ENCODE measurements around the gene GPR39. TPM values are rescaled to one million over a fixed set of nuclear protein-coding genes. Genes with fewer than 3 reads are reported as not detected.

The GPR39 gene
- total RNA-seq, 1 experiment from 2014 or later: 34.8 TPM

DNA sequence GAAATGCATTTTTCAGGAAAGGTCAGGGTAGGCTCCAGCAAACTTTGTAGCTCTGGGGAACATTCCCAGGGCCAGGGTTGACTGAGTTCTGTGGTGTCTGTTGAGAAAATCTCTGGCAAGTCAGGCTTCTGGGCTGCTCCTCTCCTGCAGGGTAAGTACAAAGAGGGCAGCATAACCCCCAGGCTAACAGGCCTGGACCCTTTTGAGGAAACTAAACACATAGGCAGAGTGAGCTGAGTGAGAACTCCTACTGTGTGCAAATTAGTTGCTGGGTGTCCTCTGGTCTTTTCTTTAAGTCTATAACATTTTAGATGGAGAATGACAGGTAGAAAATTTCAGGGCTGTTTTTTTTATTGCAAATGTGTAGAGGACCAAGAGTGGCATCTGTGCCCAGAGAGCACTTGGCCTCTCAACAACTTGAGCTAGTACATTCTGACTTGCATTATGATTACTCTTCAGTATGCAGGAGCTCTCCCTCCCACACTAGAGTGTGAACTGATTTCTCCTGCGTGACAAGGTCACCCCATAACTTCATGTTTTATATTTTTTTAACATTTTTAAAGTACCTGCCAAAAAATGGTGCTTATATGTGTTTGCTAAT lies 49.9 kb downstream of the GPR39 start:
- H3K79me2 ChIP-seq (ENCODE audit: low read length): peaks cover 44% of the 10 kb centered on the region
- BruUV-seq (replicated peaks): no TSS peak
- no peak for TF ChIP-seq EZH2 (IDR thresholded peaks at IDR 0.05; ENCODE audit: low read length, unreplicated experiment)
- TF ChIP-seq, protein P1, sequence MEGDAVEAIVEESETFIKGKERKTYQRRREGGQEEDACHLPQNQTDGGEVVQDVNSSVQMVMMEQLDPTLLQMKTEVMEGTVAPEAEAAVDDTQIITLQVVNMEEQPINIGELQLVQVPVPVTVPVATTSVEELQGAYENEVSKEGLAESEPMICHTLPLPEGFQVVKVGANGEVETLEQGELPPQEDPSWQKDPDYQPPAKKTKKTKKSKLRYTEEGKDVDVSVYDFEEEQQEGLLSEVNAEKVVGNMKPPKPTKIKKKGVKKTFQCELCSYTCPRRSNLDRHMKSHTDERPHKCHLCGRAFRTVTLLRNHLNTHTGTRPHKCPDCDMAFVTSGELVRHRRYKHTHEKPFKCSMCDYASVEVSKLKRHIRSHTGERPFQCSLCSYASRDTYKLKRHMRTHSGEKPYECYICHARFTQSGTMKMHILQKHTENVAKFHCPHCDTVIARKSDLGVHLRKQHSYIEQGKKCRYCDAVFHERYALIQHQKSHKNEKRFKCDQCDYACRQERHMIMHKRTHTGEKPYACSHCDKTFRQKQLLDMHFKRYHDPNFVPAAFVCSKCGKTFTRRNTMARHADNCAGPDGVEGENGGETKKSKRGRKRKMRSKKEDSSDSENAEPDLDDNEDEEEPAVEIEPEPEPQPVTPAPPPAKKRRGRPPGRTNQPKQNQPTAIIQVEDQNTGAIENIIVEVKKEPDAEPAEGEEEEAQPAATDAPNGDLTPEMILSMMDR (conservative IDR thresholded peaks at IDR 0.05; ENCODE audit: low read depth, low read length): no peak
- no peak overlapping the region for H2AFZ ChIP-seq (ENCODE audit: low read length)
- no peaks in the 10 kb centered on the region for H3F3A ChIP-seq (ENCODE audit: low read length, unreplicated experiment)
- H3K27ac ChIP-seq (ENCODE audit: low read length): no peak overlapping the region
- H3K9ac ChIP-seq (ENCODE audit: low read length): no peak overlapping the region
- no peak overlapping the region for H3K4me3 ChIP-seq (ENCODE audit: low read length)
- no peaks in the 10 kb centered on the region for H3K4me1 ChIP-seq (ENCODE audit: insufficient read depth, low read length)
- H3K9me2 ChIP-seq (replicated peaks; ENCODE audit: low read length): no peaks in the 10 kb centered on the region
- H3K36me3 ChIP-seq (ENCODE audit: low read depth, low read length): peaks cover 62% of the 10 kb centered on the region
- peaks cover 29% of the 10 kb centered on the region for H3K9me3 ChIP-seq (ENCODE audit: low read length)
- DNase-seq (no peak), ATAC-seq (no peak)
- ChIA-PET CTCF (no interaction called here), POLR2A (ENCODE audit: unreplicated experiment) (no interaction called here)
- H3K4me2 ChIP-seq (ENCODE audit: low read length): no peak overlapping the region
- no peaks in the 10 kb centered on the region for H3K27me3 ChIP-seq (ENCODE audit: low read length)
- no peaks in the 10 kb centered on the region for H4K20me1 ChIP-seq (ENCODE audit: low read length)
- intact Hi-C loops (cut with micrococcal nuclease): no loop called here

DNA sequence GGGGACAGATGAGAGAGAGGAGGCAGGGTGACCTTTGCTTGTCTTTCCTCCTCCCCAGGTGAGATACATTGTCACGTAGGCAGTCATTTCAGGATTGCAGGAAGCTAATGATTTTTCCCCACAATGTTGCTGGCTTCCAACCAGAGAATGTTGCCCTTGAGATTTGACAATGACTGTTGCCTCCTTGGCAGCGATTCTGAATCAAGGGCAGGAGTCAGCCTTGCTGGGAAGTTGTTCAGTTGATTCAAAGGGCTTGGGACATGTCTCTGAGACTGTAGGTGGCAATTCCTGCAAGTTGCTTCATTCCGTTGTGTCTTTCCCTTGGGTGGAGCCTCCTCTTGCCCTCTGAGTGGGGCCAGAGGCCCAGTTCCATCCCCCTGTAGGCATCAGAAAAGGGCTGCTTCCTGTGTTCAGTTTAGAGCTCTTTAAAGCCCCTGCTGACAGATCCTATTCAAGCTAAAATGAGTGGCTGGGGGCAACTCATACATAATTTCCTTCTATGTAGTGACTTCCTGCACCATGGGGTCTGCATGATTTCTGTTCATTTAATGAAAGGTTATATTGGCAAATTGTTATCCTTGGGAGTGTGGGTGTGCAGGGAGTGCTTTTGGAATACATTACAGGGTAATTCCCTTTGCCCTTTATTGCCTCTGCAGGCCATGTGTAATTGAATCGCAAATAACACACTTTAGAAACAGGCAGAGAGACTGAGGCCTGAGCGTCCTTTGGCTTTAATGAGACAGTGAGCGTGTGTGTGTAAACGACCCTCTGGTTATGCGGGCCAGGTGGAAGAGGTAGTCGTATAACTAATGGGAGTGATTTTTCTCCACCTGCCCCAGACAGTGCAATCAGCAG lies 52.4 kb downstream of the GPR39 start:
- intact Hi-C loops (cut with micrococcal nuclease): no loop called here
- H4K20me1 ChIP-seq (ENCODE audit: low read length): no peaks in the 10 kb centered on the region
- no peaks in the 10 kb centered on the region for H3K27me3 ChIP-seq (ENCODE audit: low read length)
- peaks cover 29% of the 10 kb centered on the region for H3K9me3 ChIP-seq (ENCODE audit: low read length)
- TF ChIP-seq EZH2phosphoT487 (IDR thresholded peaks at IDR 0.05; ENCODE audit: borderline replicate concordance, low read length): no peak
- no peak for TF ChIP-seq EZH2 (IDR thresholded peaks at IDR 0.05; ENCODE audit: low read length, unreplicated experiment)
- TF ChIP-seq, protein P1 (conservative IDR thresholded peaks at IDR 0.05; ENCODE audit: low read depth, low read length): no peak
- ATAC-seq: no peak
- no peak overlapping the region for H3K9ac ChIP-seq (ENCODE audit: low read length)
- ChIA-PET CTCF (no interaction called here), POLR2A (ENCODE audit: unreplicated experiment) (no interaction called here)
- no peak overlapping the region for H2AFZ ChIP-seq (ENCODE audit: low read length)
- H3K4me3 ChIP-seq (ENCODE audit: low read length): no peak overlapping the region
- no peak overlapping the region for H3K4me2 ChIP-seq (ENCODE audit: low read length)
- no TSS peak for BruUV-seq (replicated peaks)
- H3K79me2 ChIP-seq (ENCODE audit: low read length): peaks cover 33% of the 10 kb centered on the region; the same call in 1 of the 2 replicates
- no peak for DNase-seq
- no peak overlapping the region for H3K27ac ChIP-seq (ENCODE audit: low read length)
- no peaks in the 10 kb centered on the region for H3F3A ChIP-seq (ENCODE audit: low read length, unreplicated experiment)
- no peaks in the 10 kb centered on the region for H3K4me1 ChIP-seq (ENCODE audit: insufficient read depth, low read length)
- H3K9me2 ChIP-seq (replicated peaks; ENCODE audit: low read length): no peaks in the 10 kb centered on the region
- H3K36me3 ChIP-seq (ENCODE audit: low read depth, low read length): peaks cover 62% of the 10 kb centered on the region

DNA sequence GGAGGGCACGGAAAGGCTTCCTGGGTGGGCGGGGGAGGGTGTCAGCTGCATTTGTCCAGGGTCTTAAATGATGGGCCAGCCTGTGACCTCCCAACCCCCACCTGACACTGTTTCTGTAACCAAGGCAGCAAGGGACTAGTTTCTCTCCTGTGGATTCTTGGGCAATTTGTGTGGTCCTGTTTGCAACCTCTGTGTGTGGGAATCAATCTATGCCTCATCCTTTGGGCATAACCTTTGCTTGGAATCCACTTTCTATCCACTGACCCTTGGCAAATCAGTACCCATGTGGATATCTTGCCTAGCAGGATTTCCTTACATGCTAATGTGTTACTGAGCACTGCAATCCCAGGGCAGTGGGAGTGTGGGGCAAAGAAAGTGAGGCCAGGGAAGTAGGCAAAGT lies 54.1 kb downstream of the GPR39 start:
- H3K9me2 ChIP-seq (replicated peaks; ENCODE audit: low read length): no peaks in the 10 kb centered on the region
- no peak for TF ChIP-seq EZH2phosphoT487 (IDR thresholded peaks at IDR 0.05; ENCODE audit: borderline replicate concordance, low read length)
- H3K9me3 ChIP-seq (ENCODE audit: low read length): peaks cover 18% of the 10 kb centered on the region; the same call in 1 of the 2 replicates
- H2AFZ ChIP-seq (ENCODE audit: low read length): no peak overlapping the region
- no peaks in the 10 kb centered on the region for H3F3A ChIP-seq (ENCODE audit: low read length, unreplicated experiment)
- CTCF ChIA-PET: no interaction called here
- H3K4me1 ChIP-seq (ENCODE audit: insufficient read depth, low read length): no peaks in the 10 kb centered on the region
- H3K27ac ChIP-seq (ENCODE audit: low read length): no peak overlapping the region
- POLR2A ChIA-PET (ENCODE audit: unreplicated experiment): no interaction called here
- H3K4me3 ChIP-seq (ENCODE audit: low read length): no peak overlapping the region
- H3K4me2 ChIP-seq (ENCODE audit: low read length): no peak overlapping the region
- no TSS peak for BruUV-seq (replicated peaks)
- peaks cover 47% of the 10 kb centered on the region for H3K36me3 ChIP-seq (ENCODE audit: low read depth, low read length)
- H3K79me2 ChIP-seq (ENCODE audit: low read length): peaks cover 41% of the 10 kb centered on the region; the same call in 1 of the 2 replicates
- H4K20me1 ChIP-seq (ENCODE audit: low read length): no peaks in the 10 kb centered on the region
- no peaks in the 10 kb centered on the region for H3K27me3 ChIP-seq (ENCODE audit: low read length)
- DNase-seq (no peak), ATAC-seq (no peak)
- intact Hi-C loops (cut with micrococcal nuclease): no loop called here
- no peak overlapping the region for H3K9ac ChIP-seq (ENCODE audit: low read length)

Measured in PC-3 (cell line).